Fibroblast of skin of abdomen (primary cell): ENCODE results near the gene RNF10. TPM values are rescaled to one million over a fixed set of nuclear protein-coding genes. Genes with fewer than 3 reads are reported as not detected.
"Not testable (repeated sequence)": the region's sequence is repeated elsewhere in the genome, so short reads cannot be mapped to it uniquely, and the experiment has no call there.

Experiments
- DNase-seq: peaks from one replicate; pipeline ENCODE4 v3.0.0-alpha.2; 2013
- polyA plus RNA-seq, 2 experiments: library from polyadenylated mRNA; unstranded; fragments of 120-200 nt; gene quantifications; one replicate each; pipeline ENCODE4 v1.2.1, GENCODE V29; 2013; ENCODE audit not compliant: insufficient read length in 2 of 2

Gene RNF10
- 165 TPM for polyA plus RNA-seq (2013, experiment 1 of 2; ENCODE audit: insufficient read length)
- 133 TPM for polyA plus RNA-seq (2013, experiment 2 of 2; ENCODE audit: insufficient read length)

DNA sequence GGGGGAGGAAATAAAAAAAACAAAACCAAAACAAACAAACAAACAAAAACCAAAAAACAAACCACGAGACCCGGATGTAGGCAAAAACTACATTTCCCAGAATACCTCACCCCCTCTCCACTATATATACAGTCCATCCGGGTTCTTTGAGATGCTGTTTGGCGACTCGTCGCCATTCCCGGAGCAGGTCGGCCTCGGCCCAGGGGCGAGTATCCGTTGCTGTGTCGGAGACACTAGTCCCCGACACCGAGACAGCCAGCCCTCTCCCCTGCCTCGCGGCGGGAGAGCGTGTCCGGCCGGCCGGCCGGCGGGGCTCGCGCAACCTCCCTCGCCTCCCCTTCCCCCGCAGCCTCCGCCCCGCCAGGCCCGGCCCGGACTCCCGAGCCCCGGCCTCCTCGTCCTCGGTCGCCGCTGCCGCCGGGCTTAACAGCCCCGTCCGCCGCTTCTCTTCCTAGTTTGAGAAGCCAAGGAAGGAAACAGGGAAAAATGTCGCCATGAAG is at the start of gene RNF10:
TSS of gene RNF10 (plus strand) at position 154 of the 500 bp plus-strand sequence. CDS start 456 bp downstream, outside the sequence.
- peak; percentile 89 for DNase-seq

- DNase-seq = no peak
Observed at GRCh38 chr12:120485961-120486881, 47.9 kb upstream of the RNF10 start.

- not testable (repeated sequence) for DNase-seq
Observed at GRCh38 chr12:120487552-120487951, 46.6 kb upstream of the RNF10 start.

- DNase-seq = no peak
Observed at GRCh38 chr12:120488057-120488640, 46.0 kb upstream of the RNF10 start.

GRCh38 chr12:120489018-120489417 is 45.1 kb upstream of the RNF10 start:
- DNase-seq = peak; percentile 46

- no peak for DNase-seq
Observed at GRCh38 chr12:120490325-120490724, 43.8 kb upstream of the RNF10 start.

DNA sequence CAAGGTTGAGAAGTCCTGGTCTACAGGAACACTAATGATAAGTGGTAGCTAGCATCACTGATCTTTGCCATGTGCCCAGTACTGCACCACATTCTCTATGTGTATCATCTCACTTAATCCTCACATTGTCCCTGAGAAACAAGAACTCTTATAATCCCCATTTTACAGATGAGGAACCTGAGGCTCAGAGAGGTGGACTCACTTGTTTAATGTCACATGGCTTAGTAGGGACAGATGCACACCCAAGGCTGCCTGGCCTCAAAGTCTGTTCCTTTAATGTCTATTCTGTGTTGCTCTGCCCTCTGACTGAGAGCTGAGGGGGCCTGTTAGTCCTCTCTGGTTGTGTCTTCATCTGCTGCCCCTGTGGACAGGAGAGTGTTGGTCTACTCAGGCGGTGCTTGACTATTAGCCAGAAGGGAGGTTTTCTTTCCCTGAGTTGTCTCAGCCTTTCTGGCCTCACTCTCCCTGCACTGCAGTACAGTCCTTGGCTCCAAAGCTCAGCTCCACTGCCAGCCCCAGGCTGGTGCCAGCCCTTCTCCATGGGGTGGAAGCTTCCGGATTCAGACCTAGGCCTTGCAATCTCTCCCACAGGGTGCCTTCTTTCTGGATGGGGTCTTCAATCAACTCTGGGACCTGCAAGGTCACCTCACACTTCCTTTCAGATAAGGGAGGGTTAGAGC is 43.2 kb upstream of the RNF10 start:
- DNase-seq = no peak

GRCh38 chr12:120495186-120495730 is 38.9 kb upstream of the RNF10 start:
- DNase-seq = no peak

GRCh38 chr12:120495731-120496412 is 38.3 kb upstream of the RNF10 start, which contains the start of gene DYNLL1:
Gene DYNLL1 (plus strand): TSS chr12:120496113. CDS start chr12:120496422, 309 bp downstream.
- DNase-seq = peak; percentile 96

DNA sequence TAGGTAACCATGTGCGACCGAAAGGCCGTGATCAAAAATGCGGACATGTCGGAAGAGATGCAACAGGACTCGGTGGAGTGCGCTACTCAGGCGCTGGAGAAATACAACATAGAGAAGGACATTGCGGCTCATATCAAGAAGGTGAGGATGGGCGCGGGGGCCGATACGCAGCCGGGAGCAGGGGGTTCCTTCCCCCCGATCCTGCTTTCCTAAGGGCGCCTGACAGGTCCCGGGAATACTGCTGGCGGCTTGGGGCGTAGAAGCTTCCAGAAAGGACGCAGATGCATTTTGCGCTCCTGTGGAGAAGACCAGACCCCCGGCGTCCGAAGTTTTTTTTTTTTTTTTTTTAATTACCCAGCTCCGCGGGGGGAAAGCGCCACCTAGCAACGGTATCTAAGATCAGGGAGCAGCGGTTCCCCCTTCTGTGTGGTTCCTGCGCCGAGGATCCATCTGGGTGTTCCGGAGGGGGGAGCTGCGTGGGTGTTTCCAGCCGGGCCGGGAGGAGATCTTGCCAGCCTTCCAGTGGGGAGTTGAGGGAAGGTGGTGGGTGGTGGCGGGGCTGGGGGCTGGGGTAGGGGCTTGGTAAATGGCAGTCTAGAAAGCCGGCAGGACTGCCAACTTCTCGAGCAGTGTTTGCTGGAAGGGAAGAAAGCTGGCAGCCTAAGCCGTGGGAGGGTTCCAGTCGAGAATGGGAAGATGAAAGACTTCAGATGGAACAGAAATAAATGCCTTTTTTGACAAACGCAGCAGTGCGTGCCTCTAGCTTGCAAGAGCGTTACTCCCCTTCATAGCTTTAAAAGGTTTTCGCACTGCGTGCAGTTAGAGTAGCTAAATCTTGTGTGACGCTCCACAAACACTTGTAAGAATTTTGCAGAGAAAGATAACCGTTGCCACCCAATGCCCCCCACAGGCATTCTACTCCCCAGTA is 37.5 kb upstream of the RNF10 start:
- DNase-seq = peak; percentile 45

DNA sequence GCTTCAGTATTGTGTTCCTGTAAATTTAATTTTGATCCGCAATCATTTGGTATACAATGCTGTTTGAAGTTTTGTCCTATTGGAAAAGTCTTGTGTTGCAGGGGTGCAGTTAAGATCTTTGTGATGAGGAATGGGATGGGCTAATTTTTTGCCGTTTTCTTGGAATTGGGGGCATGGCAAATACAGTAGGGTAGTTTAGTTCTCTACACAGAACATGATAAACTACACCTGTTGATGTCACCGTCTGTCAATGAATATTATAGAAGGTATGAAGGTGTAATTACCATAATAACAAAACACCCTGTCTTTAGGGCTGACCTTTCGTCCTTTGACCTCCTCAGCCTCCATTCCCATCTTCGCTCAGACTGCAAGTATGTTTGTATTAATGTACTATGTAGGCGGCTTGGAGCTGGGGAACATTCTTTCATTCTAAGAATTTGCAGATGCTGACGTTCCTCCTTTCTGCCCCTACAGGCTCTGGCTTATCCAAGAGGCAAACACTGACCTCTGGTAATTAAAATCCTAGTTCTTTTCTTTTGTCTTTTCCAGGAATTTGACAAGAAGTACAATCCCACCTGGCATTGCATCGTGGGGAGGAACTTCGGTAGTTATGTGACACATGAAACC is 36.5 kb upstream of the RNF10 start:
- peak; percentile 4 for DNase-seq

- DNase-seq = no peak
Observed at GRCh38 chr12:120498870-120499515, 35.2 kb upstream of the RNF10 start.

DNA sequence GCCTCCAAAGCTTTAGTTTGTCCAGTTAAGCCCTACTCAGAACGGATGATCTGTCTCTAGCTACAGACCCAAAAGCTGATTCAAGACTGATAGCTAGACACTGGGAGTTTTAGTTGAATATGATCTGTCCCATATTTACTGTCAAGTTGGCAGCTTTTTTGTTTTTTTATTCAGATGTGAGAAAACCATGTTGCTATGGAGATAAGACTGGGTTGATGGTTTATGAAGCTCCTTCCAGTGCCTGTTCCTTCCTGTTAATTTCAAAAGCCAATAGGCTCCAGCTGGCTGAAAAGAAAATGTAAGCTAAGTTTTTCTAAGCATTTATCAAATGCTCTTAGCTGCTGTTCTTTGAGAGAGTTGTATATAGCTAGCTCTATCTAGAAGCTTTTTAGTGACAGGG is 33.6 kb upstream of the RNF10 start:
- no peak for DNase-seq

GRCh38 chr12:120504587-120504986 is 29.6 kb upstream of the RNF10 start:
- no peak for DNase-seq

DNA sequence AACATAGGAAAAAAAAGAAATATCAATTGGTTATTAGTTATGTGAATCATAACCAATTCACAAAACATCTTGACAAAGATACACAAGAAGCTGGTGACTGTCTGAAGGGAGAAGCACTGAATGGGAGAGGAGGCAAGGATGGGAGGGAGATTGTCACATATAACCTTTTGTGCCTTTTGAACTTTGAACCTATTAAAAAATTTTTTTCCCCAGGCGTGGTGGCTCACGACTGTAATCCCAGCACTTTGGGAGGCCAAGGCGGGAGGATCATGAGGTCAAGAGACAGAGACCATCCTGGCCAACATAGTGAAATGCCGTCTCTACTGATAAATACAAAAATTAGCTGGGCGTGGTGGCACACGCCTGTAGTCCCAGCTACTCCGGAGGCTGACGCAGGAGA is 25.6 kb upstream of the RNF10 start:
- DNase-seq = no peak

GRCh38 chr12:120514002-120514401 is 20.2 kb upstream of the RNF10 start:
- no peak for DNase-seq

GRCh38 chr12:120515496-120515895 is 18.7 kb upstream of the RNF10 start:
- no peak for DNase-seq

DNA sequence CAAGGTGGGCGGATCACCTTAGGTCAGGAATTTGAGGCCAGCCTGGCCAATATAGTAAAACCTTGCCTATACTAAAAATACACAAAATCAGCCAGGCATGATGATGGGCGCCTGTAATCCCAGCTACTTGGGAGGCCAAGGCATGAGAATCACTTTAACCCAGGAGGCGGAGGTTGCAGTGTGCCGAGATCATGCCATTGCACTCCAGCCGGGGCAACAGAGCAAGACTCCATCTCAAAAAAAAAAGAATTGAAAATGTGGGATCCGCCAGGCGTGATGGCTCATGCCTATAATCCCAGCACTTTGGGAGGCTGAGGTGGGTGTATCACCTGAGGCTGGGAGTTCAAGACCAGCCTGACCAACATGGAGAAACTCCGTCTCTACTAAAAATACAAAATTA is 14.8 kb upstream of the RNF10 start:
- not testable (repeated sequence) for DNase-seq

GRCh38 chr12:120522568-120522967 is 11.6 kb upstream of the RNF10 start:
- no peak for DNase-seq
